H1 (cell line): Measurements from ENCODE around the gene PGA5. TPM values are rescaled to one million over a fixed set of nuclear protein-coding genes. Genes with fewer than 3 reads are reported as not detected.

ENCODE experiments used
- CTCF ChIA-PET: fragments of 300-600 bp; sonication (Branson Sonifier 250); formaldehyde crosslinking; loops from one replicate; lab custom pipeline; 2021; ENCODE audit not compliant: partially characterized antibody; lab: Charles Lee
- POLR2A ChIA-PET: fragments of 300-600 bp; sonication (Branson Sonifier 250); formaldehyde crosslinking; loops from one replicate; lab custom pipeline; 2021; ENCODE audit warnings: inconsistent platforms; ENCODE audit not compliant: partially characterized antibody; lab: Charles Lee
- DNase-seq, 2 experiments: peaks; one replicate each; pipeline versions ENCODE4 v3.0.0 to v3.0.0-alpha.2; 2010 to 2022; ENCODE audit warnings: low spot score in 2 of 2, low read depth in 1 of 2, mixed read lengths in 1 of 2
- FAIRE-seq: peaks from 2 replicates; lab custom pipeline; 2011; peaks lifted over from hg19 to GRCh38; lab: Jason Lieb, UNC
- H2AFZ ChIP-seq: 2 replicates; pipeline ENCODE4 v1.8.1; 2012; ENCODE audit warnings: low read length, inconsistent platforms
- H2AK5ac ChIP-seq: 2 replicates; pipeline ENCODE4 v1.6.1; 2013; ENCODE audit warnings: low read depth, low read length
- H2BK120ac ChIP-seq: replicated peaks from 2 replicates; pipeline ENCODE3; 2013; ENCODE audit warnings: low read depth, low read length, inconsistent platforms
- H2BK12ac ChIP-seq: 2 replicates; pipeline ENCODE4 v1.6.1; 2013; ENCODE audit warnings: low read depth, low read length
- H2BK15ac ChIP-seq: 2 replicates; pipeline ENCODE4 v1.6.1; 2013; ENCODE audit warnings: low read length
- H2BK20ac ChIP-seq: 2 replicates; pipeline ENCODE4 v1.6.1; 2013; ENCODE audit warnings: low read length
- H2BK5ac ChIP-seq: 2 replicates; pipeline ENCODE4 v1.6.1; 2013; ENCODE audit warnings: low read depth, low read length
- H3K14ac ChIP-seq: 2 replicates; pipeline ENCODE4 v1.6.1; 2013; ENCODE audit warnings: inconsistent platforms; ENCODE audit not compliant: insufficient read length
- H3K18ac ChIP-seq: 2 replicates; pipeline ENCODE4 v1.6.1; 2013; ENCODE audit warnings: low read length; ENCODE audit errors: extremely low read depth
- H3K23ac ChIP-seq: 2 replicates; pipeline ENCODE4 v1.6.1; 2013; ENCODE audit warnings: inconsistent platforms; ENCODE audit not compliant: insufficient read length
- H3K23me2 ChIP-seq: 2 replicates; pipeline ENCODE4 v1.6.1; 2013; ENCODE audit warnings: low read depth, low read length
- H3K27ac ChIP-seq: 2 replicates; pipeline ENCODE4 v1.6.1; 2011; ENCODE audit warnings: low read depth, low read length, inconsistent platforms
- H3K27me3 ChIP-seq, 4 experiments: replicated peaks in 1 of 4; 1 replicate in 1 of 4; 2 replicates in 3 of 4; pipeline versions ENCODE4 v1.6.1 to v1.8.1; 2011 to 2013; ENCODE audit warnings: low read length in 3 of 4, mild to moderate bottlenecking in 3 of 4, inconsistent platforms in 2 of 4, mixed read lengths in 2 of 4, moderate library complexity in 1 of 4; ENCODE audit not compliant: control insufficient read depth in 3 of 4, insufficient read depth in 3 of 4; ENCODE audit errors: extremely low read depth in 1 of 4
- H3K36me3 ChIP-seq, 4 experiments: 2 replicates each; pipeline versions ENCODE4 v1.6.1 to v1.8.1; 2011 to 2013; ENCODE audit warnings: mild to moderate bottlenecking in 4 of 4, low read length in 3 of 4, moderate library complexity in 2 of 4, control low read depth in 1 of 4, inconsistent platforms in 1 of 4; ENCODE audit not compliant: insufficient read depth in 4 of 4, control insufficient read depth in 2 of 4
- H3K4ac ChIP-seq: replicated peaks from 2 replicates; pipeline ENCODE3; 2013; ENCODE audit warnings: low read length, low read depth, mixed read lengths, inconsistent platforms; ENCODE audit not compliant: insufficient read length
- H3K4me1 ChIP-seq, 4 experiments: replicated peaks in 1 of 4; 1 replicate in 1 of 4; 2 replicates in 3 of 4; pipeline versions ENCODE4 v1.6.1 to v1.8.1; 2011 to 2013; ENCODE audit warnings: low read length in 3 of 4, inconsistent platforms in 2 of 4, mixed read lengths in 1 of 4; ENCODE audit not compliant: insufficient read depth in 4 of 4, control insufficient read depth in 3 of 4
- H3K4me2 ChIP-seq, 2 experiments: 2 replicates each; pipeline versions ENCODE4 v1.6.1 to v1.8.1; 2011 to 2013; ENCODE audit warnings: low read depth in 2 of 2, low read length in 2 of 2, control low read depth in 1 of 2, inconsistent platforms in 1 of 2, mild to moderate bottlenecking in 1 of 2; ENCODE audit not compliant: insufficient read depth in 1 of 2
- H3K4me3 ChIP-seq, 4 experiments: fragments of 200-600, 300-600 bp in 1 of 4; sonication (generic), shearing (Covaris generic), sonication (Bioruptor Twin) in 1 of 4; 2 replicates each; pipeline versions ENCODE4 v1.5.1 to v1.8.1; 2011 to 2016; ENCODE audit warnings: low read length in 4 of 4, low read depth in 3 of 4, control low read depth in 2 of 4, inconsistent platforms in 2 of 4, mild to moderate bottlenecking in 2 of 4, mixed read lengths in 1 of 4, moderate library complexity in 1 of 4; ENCODE audit not compliant: insufficient read depth in 2 of 4; ENCODE audit errors: extremely low read depth in 1 of 4
- H3K56ac ChIP-seq: replicated peaks from 2 replicates; pipeline ENCODE3; 2013; ENCODE audit warnings: low read depth, mild to moderate bottlenecking, mixed read lengths, low read length, inconsistent platforms; ENCODE audit not compliant: insufficient read length
- H3K79me1 ChIP-seq: 2 replicates; pipeline ENCODE4 v1.6.1; 2013; ENCODE audit warnings: low read depth, low read length, control low read depth
- H3K79me2 ChIP-seq, 2 experiments: 2 replicates each; pipeline versions ENCODE4 v1.6.1 to v1.8.1; 2012 to 2013; ENCODE audit warnings: low read length in 2 of 2, mild to moderate bottlenecking in 2 of 2, inconsistent platforms in 1 of 2; ENCODE audit not compliant: insufficient read depth in 2 of 2, control insufficient read depth in 1 of 2
- H3K9ac ChIP-seq, 4 experiments: replicated peaks in 1 of 4; 1 replicate in 1 of 4; 2 replicates in 3 of 4; pipeline versions ENCODE4 v1.6.1 to v1.8.1; 2011 to 2013; ENCODE audit warnings: low read depth in 3 of 4, low read length in 3 of 4, control low read depth in 2 of 4, mild to moderate bottlenecking in 2 of 4, moderate library complexity in 2 of 4, inconsistent platforms in 1 of 4; ENCODE audit errors: extremely low read depth in 1 of 4
- H3K9me3 ChIP-seq, 2 experiments: 2 replicates each; pipeline versions ENCODE4 v1.6.1 to v1.8.1; 2012 to 2013; ENCODE audit warnings: mild to moderate bottlenecking in 2 of 2, moderate library complexity in 2 of 2, control low read depth in 1 of 2, inconsistent platforms in 1 of 2, low read depth in 1 of 2, low read length in 1 of 2, mixed read lengths in 1 of 2; ENCODE audit not compliant: insufficient read depth in 2 of 2
- H4K20me1 ChIP-seq, 2 experiments: replicated peaks in 1 of 2; 2 replicates each; pipeline versions ENCODE3 to v1.8.1; 2011 to 2013; ENCODE audit warnings: inconsistent platforms in 2 of 2, low read length in 2 of 2, mild to moderate bottlenecking in 1 of 2; ENCODE audit not compliant: insufficient read depth in 2 of 2, control insufficient read depth in 1 of 2
- H4K5ac ChIP-seq: 2 replicates; pipeline ENCODE4 v1.6.1; 2013; ENCODE audit warnings: low read length, low read depth, mixed read lengths, inconsistent platforms; ENCODE audit not compliant: insufficient read length
- H4K8ac ChIP-seq: 2 replicates; pipeline ENCODE4 v1.8.0; 2013; ENCODE audit warnings: mild to moderate bottlenecking, moderate library complexity, low read length, inconsistent platforms; ENCODE audit not compliant: insufficient read depth; ENCODE audit errors: extremely low read depth
- H4K91ac ChIP-seq: replicated peaks from 2 replicates; pipeline ENCODE3; 2013; ENCODE audit warnings: low read length, mixed read lengths, inconsistent platforms; ENCODE audit not compliant: insufficient read length
- CTBP2 ChIP-seq: IDR thresholded peaks from 2 replicates; pipeline ENCODE4 v1.7.0; 2011; ENCODE audit warnings: borderline replicate concordance, mild to moderate bottlenecking, moderate library complexity, mixed read lengths, low read length; ENCODE audit not compliant: insufficient read depth, insufficient read length
- HDAC2 ChIP-seq, 2 experiments: fragments of 300-600 bp in 1 of 2; sonication (generic) in 1 of 2; IDR thresholded peaks; 2 replicates each; pipeline ENCODE4 v1.6.1; 2011 to 2012; ENCODE audit warnings: low read depth in 2 of 2, low read length in 2 of 2, mild to moderate bottlenecking in 2 of 2, moderate library complexity in 2 of 2, borderline replicate concordance in 1 of 2, inconsistent platforms in 1 of 2
- WGBS, 2 experiments: shearing (Covaris generic) in 1 of 2; methylation state at CpG; one replicate each; pipeline versions ENCODE4 v1.1.6 to v1.1.7; 2013 to 2015; ENCODE audit warnings: low lambda C conversion rate in 2 of 2, mixed read lengths in 2 of 2, inconsistent platforms in 1 of 2, low coverage in 1 of 2, missing lambda C conversion rate in 1 of 2; ENCODE audit not compliant: insufficient replicate concordance in 2 of 2, insufficient coverage in 1 of 2, insufficient read length in 1 of 2; ENCODE audit errors: extremely low coverage in 1 of 2, missing lambda C conversion rate in 1 of 2; 5-methylcytosine and 5-hydroxymethylcytosine counted together
- polyA plus RNA-seq, 7 experiments: library from polyadenylated mRNA; depleted of rRNA in 3 of 7; stranded (reverse) in 5 of 7; unstranded in 2 of 7; fragments of >200 nt in 5 of 7; fragments of 200-250 nt in 2 of 7; gene quantifications; 1 replicate in 5 of 7; 2 replicates in 1 of 7; 4 replicates in 1 of 7; pipeline versions ENCODE4 v1.2.1 to v1.2.3, GENCODE V29; 2011 to 2013; ENCODE audit warnings: missing spikeins in 2 of 7, mixed read lengths in 2 of 7
- total RNA-seq: library from RNA; stranded (reverse); fragmentation: NEBNext Ultra II Directional; extraction: Animal tissue kit (Norgen Biotek cat#: 25700); gene quantifications from 2 replicates; pipeline ENCODE4 v1.2.1, GENCODE V29; 2021
- TF ChIP-seq, protein P1 (sequence below), 3 experiments: IDR thresholded peaks; 1 replicate in 2 of 3; 2 replicates in 1 of 3; pipeline versions ENCODE4 v1.5.1 to v1.6.1; 2011; ENCODE audit warnings: low read length in 3 of 3, mild to moderate bottlenecking in 3 of 3, inconsistent platforms in 2 of 3, low read depth in 1 of 3, moderate library complexity in 1 of 3; ENCODE audit not compliant: insufficient read depth in 1 of 3; ENCODE audit errors: control extremely low read depth in 1 of 3

Gene PGA5
- total and polyA plus RNA-seq, 2 of the 8 experiments (the other 6 are each of a cell fraction or from before 2014, with no cell fraction given): 0.67 to 2.0 TPM

DNA sequence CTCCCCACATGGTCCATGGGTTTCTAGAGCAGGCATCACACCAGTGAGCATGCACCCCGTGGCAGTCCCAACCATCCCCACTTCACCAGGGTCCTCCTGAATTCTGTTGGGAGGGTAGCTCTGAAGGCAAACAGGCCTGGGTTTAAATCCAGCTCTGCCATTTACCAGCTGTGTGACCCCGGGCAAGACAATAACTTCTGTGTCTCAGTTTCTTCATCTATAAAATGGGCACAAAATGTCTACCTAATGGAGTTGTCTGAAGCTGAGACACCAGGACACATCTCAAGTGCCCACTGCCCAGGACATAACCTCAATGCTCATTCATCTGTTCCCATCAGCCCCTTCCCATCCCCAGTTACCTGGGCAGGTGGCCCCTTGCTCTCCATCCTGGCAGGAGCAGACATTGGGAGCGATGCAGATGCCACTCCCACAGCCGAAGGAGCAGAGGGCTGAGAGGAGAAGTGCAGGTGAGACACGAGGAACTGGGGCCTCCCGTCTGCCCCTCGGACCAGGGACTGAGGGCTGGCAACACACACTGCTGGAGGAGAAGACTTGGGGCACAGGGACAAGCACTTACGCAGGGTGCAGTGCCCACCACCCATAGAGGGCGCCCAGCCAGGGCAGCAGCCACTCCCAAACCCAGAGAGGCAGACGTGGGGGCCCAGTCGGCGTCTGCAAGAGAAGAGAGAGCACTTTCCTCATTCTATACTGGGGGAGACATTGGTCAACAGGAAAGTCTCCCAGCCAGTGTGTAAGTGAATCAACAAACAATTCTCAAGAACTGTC lies 50.1 kb downstream of the PGA5 start:
- H3K79me1 ChIP-seq: no peaks in the 10 kb centered on the region
- no peak overlapping the region for H4K91ac ChIP-seq
- no peak overlapping the region for H4K5ac ChIP-seq
- H2BK20ac ChIP-seq: no peak overlapping the region
- no peak overlapping the region for H3K14ac ChIP-seq
- FAIRE-seq (no peak), DNase-seq (peak in 1 of 2 experiments; percentile 65)
- WGBS, 2 experiments: 74% methylated on average over 12 of the region's 12 CpGs; no CpG with 5 or more reads in 1 of the 2 experiments
- H3K9ac ChIP-seq: no peak overlapping the region
- no peak overlapping the region for H3K56ac ChIP-seq
- H3K4me3 ChIP-seq: no peak overlapping the region
- CTCF ChIA-PET: interaction anchor here (0.6 to 1.5 kb wide), 9 partner anchors 9 to 385 kb away, joined by 3 to 8 read pairs (median 3); partner anchors contain the start of gene CYB561A3
- no peak overlapping the region for H3K4me2 ChIP-seq
- H4K8ac ChIP-seq: peak overlapping the region; percentile 22; the same call in 1 of the 2 replicates
- no peaks in the 10 kb centered on the region for H3K9me3 ChIP-seq
- no peak overlapping the region for H2BK15ac ChIP-seq
- H2BK12ac ChIP-seq: no peak overlapping the region
- TF ChIP-seq CTBP2: no peak
- TF ChIP-seq HDAC2 (IDR thresholded peaks at IDR 0.05; ENCODE audit: borderline replicate concordance in 1 of 2, low read depth in 2 of 2, low read length in 2 of 2): no peak
- TF ChIP-seq, protein P1, sequence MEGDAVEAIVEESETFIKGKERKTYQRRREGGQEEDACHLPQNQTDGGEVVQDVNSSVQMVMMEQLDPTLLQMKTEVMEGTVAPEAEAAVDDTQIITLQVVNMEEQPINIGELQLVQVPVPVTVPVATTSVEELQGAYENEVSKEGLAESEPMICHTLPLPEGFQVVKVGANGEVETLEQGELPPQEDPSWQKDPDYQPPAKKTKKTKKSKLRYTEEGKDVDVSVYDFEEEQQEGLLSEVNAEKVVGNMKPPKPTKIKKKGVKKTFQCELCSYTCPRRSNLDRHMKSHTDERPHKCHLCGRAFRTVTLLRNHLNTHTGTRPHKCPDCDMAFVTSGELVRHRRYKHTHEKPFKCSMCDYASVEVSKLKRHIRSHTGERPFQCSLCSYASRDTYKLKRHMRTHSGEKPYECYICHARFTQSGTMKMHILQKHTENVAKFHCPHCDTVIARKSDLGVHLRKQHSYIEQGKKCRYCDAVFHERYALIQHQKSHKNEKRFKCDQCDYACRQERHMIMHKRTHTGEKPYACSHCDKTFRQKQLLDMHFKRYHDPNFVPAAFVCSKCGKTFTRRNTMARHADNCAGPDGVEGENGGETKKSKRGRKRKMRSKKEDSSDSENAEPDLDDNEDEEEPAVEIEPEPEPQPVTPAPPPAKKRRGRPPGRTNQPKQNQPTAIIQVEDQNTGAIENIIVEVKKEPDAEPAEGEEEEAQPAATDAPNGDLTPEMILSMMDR (IDR thresholded peaks at IDR 0.05; ENCODE audit: control extremely low read depth in 1 of 3, insufficient read depth in 1 of 3, low read depth in 1 of 3, low read length in 3 of 3): peak; percentile 19 to 77 (median 65); a peak in 3 of 4 replicates
- H3K36me3 ChIP-seq: peaks cover 0 to 2% (median 1%) of the 10 kb centered on the region in 4 experiments; a peak in 3 of 8 replicates
- H3K4ac ChIP-seq: no peak overlapping the region
- H3K4me1 ChIP-seq: peaks cover 2 to 8% (median 5%) of the 10 kb centered on the region in 4 experiments
- no peak overlapping the region for H3K23ac ChIP-seq
- no peak overlapping the region for H3K18ac ChIP-seq
- no peak overlapping the region for H2AK5ac ChIP-seq
- H2AFZ ChIP-seq: no peak overlapping the region
- H2BK5ac ChIP-seq: no peak overlapping the region
- H3K27ac ChIP-seq: no peak overlapping the region
- no peak overlapping the region for H2BK120ac ChIP-seq
- peaks cover 10% of the 10 kb centered on the region; the same call in 1 of the 2 replicates for H3K23me2 ChIP-seq
- peaks cover 7 to 13% of the 10 kb centered on the region in 2 experiments for H4K20me1 ChIP-seq
- peaks cover 1 to 12% (median 7%) of the 10 kb centered on the region in 4 experiments; a peak in 6 of 7 replicates for H3K27me3 ChIP-seq
- 0 out of 4 replicates have a peak, but pooled peaks cover 0 to 3% of the 10 kb centered on the region in 2 experiments for H3K79me2 ChIP-seq
- POLR2A ChIA-PET: interaction anchor here (1.3 to 1.5 kb wide), 2 partner anchors 14 to 17 kb away, joined by 3 to 6 read pairs; no protein-coding TSS in a partner anchor
